ENCODE measurements around the gene DACH1. TPM values are rescaled to one million over a fixed set of nuclear protein-coding genes. Genes with fewer than 3 reads are reported as not detected.

The DACH1 gene
- total RNA-seq, 2 experiments from 2014 or later, result not detected

GRCh38 chr13:71618159-71618558, 248.8 kb downstream of the DACH1 start:
- Histone ChIP-seq H3K4me3 (ENCODE audit: low read depth, low read length, poor library complexity, severe bottlenecking) (no peak overlapping the region), H3K36me3 (ENCODE audit: insufficient read depth, low read length) (no peaks in the 10 kb centered on the region), H3K9me3 (ENCODE audit: low read length) (no peaks in the 10 kb centered on the region), H3K4me2 (ENCODE audit: low read length) (no peak overlapping the region), H2AFZ (ENCODE audit: low read length) (no peak overlapping the region), H4K20me1 (ENCODE audit: insufficient read depth, low read length) (no peaks in the 10 kb centered on the region), H3K4me1 (ENCODE audit: insufficient read depth, low read length, poor library complexity, severe bottlenecking) (no peaks in the 10 kb centered on the region), H3K79me2 (ENCODE audit: insufficient read depth, low read depth, low read length) (no peaks in the 10 kb centered on the region), H3K9me2 (ENCODE audit: insufficient read depth, low read length) (no peaks in the 10 kb centered on the region), H3K27ac (ENCODE audit: low read depth, low read length, poor library complexity, severe bottlenecking) (no peak overlapping the region)
- ChIA-PET POLR2A (interaction anchor here (0.6 kb wide), 1 partner anchor 75 kb away, joined by 3 read pairs; no protein-coding TSS in a partner anchor), CTCF (ENCODE audit: unreplicated experiment) (no interaction called here)
- no peak for TF ChIP-seq EZH2phosphoT487 (IDR thresholded peaks at IDR 0.05; ENCODE audit: borderline replicate concordance, low read depth, low read length)
- no peak for TF ChIP-seq CTCF (conservative IDR thresholded peaks at IDR 0.05; ENCODE audit: low read length)
- no peak for DNase-seq (ENCODE audit: low spot score)
- BruUV-seq (replicated peaks), result no TSS peak
- intact Hi-C loops (cut with micrococcal nuclease; ENCODE audit: unreplicated experiment), result no loop called here

GRCh38 chr13:71617265-71617664, 249.7 kb downstream of the DACH1 start:
- BruUV-seq (replicated peaks), result no TSS peak

More at GRCh38 chr13:71617265-71617664, 249.7 kb downstream of the DACH1 start:
- Histone ChIP-seq H3K27ac (ENCODE audit: low read depth, low read length, poor library complexity, severe bottlenecking) (no peak overlapping the region), H3K79me2 (ENCODE audit: insufficient read depth, low read depth, low read length) (no peaks in the 10 kb centered on the region), H3K9me3 (ENCODE audit: low read length) (no peaks in the 10 kb centered on the region), H3K4me2 (ENCODE audit: low read length) (no peak overlapping the region), H3K4me3 (ENCODE audit: low read depth, low read length, poor library complexity, severe bottlenecking) (no peak overlapping the region), H4K20me1 (ENCODE audit: insufficient read depth, low read length) (no peaks in the 10 kb centered on the region), H3K9me2 (ENCODE audit: insufficient read depth, low read length) (no peaks in the 10 kb centered on the region), H3K36me3 (ENCODE audit: insufficient read depth, low read length) (no peaks in the 10 kb centered on the region), H2AFZ (ENCODE audit: low read length) (no peak overlapping the region), H3K4me1 (ENCODE audit: insufficient read depth, low read length, poor library complexity, severe bottlenecking) (no peaks in the 10 kb centered on the region)
- ChIA-PET CTCF (ENCODE audit: unreplicated experiment) (no interaction called here), POLR2A (no interaction called here)
- intact Hi-C loops (cut with micrococcal nuclease; ENCODE audit: unreplicated experiment), result no loop called here
- TF ChIP-seq CTCF (conservative IDR thresholded peaks at IDR 0.05; ENCODE audit: low read length) (no peak), EZH2phosphoT487 (IDR thresholded peaks at IDR 0.05; ENCODE audit: borderline replicate concordance, low read depth, low read length) (no peak)
- no peak for DNase-seq (ENCODE audit: low spot score)

Data from OCI-LY7 (cell line).